ENCODE measurements around the gene RAB6C. TPM values are rescaled to one million over a fixed set of nuclear protein-coding genes. Genes with fewer than 3 reads are reported as not detected.

The RAB6C gene
- not detected in 2 replicates for total RNA-seq

DNA sequence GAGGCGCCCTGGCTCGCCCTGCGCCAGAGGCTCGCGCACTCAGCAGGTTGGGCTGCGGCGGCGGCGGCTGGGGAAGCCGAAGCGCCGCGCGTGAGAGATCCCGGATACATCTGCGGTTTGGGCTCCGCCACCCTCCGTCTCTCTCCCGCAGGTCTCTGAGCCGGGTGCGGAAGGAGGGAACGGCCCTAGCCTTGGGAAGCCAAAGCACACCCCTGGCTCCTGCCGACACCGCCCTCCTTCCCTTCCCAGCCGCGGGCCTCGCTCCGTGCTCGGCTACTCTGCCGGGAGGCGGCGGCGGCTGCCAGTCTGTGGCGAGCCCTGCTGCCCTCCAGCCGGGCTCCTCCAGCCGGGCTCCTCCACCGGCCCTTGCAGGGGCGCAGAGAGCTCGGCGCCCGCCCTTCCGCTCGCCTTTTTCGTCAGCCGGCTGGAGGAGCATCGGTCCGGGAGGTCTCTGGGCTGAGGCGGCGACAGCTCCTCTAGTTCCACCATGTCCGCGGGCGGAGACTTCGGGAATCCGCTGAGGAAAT is at the start of gene RAB6C:
TSS of gene RAB6C (plus strand) at position 38 of the 527 bp plus-strand sequence. CDS start at position 488, 450 bp downstream.

Other genes with a start within 250 kb of the RAB6C start
- 0.29 and 0.33 TPM in 2 replicates for gene POTEF, start 149.6 kb downstream of the RAB6C start, total RNA-seq
- gene CCDC74B, start 165.4 kb downstream of the RAB6C start, total RNA-seq: 0.65 and 2.9 TPM in 2 replicates
- gene SMPD4, start 201.9 kb downstream of the RAB6C start, total RNA-seq: 32.3 and 35.6 TPM in 2 replicates
- gene MZT2B, start 202.6 kb downstream of the RAB6C start, total RNA-seq: 92.4 and 151 TPM in 2 replicates
- not detected in 2 replicates for gene TUBA3E, start 218.8 kb downstream of the RAB6C start, total RNA-seq

Data from vein endothelial cell (primary cell).